H1 (cell line): Measurements from ENCODE around the gene FGF14. TPM values are rescaled to one million over a fixed set of nuclear protein-coding genes. Genes with fewer than 3 reads are reported as not detected.

ENCODE experiments used
- CTCF ChIA-PET: fragments of 300-600 bp; sonication (Branson Sonifier 250); formaldehyde crosslinking; loops from one replicate; lab custom pipeline; 2021; ENCODE audit not compliant: partially characterized antibody; lab: Charles Lee
- POLR2A ChIA-PET: fragments of 300-600 bp; sonication (Branson Sonifier 250); formaldehyde crosslinking; loops from one replicate; lab custom pipeline; 2021; ENCODE audit warnings: inconsistent platforms; ENCODE audit not compliant: partially characterized antibody; lab: Charles Lee
- DNase-seq, 2 experiments: peaks; one replicate each; pipeline versions ENCODE4 v3.0.0 to v3.0.0-alpha.2; 2010 to 2022; ENCODE audit warnings: low spot score in 2 of 2, low read depth in 1 of 2, mixed read lengths in 1 of 2
- FAIRE-seq: peaks from 2 replicates; lab custom pipeline; 2011; peaks lifted over from hg19 to GRCh38; lab: Jason Lieb, UNC
- H2AFZ ChIP-seq: 2 replicates; pipeline ENCODE4 v1.8.1; 2012; ENCODE audit warnings: low read length, inconsistent platforms
- H2AK5ac ChIP-seq: 2 replicates; pipeline ENCODE4 v1.6.1; 2013; ENCODE audit warnings: low read depth, low read length
- H2BK120ac ChIP-seq: replicated peaks from 2 replicates; pipeline ENCODE3; 2013; ENCODE audit warnings: low read depth, low read length, inconsistent platforms
- H2BK12ac ChIP-seq: 2 replicates; pipeline ENCODE4 v1.6.1; 2013; ENCODE audit warnings: low read depth, low read length
- H2BK15ac ChIP-seq: 2 replicates; pipeline ENCODE4 v1.6.1; 2013; ENCODE audit warnings: low read length
- H2BK20ac ChIP-seq: 2 replicates; pipeline ENCODE4 v1.6.1; 2013; ENCODE audit warnings: low read length
- H2BK5ac ChIP-seq: 2 replicates; pipeline ENCODE4 v1.6.1; 2013; ENCODE audit warnings: low read depth, low read length
- H3K14ac ChIP-seq: 2 replicates; pipeline ENCODE4 v1.6.1; 2013; ENCODE audit warnings: inconsistent platforms; ENCODE audit not compliant: insufficient read length
- H3K18ac ChIP-seq: 2 replicates; pipeline ENCODE4 v1.6.1; 2013; ENCODE audit warnings: low read length; ENCODE audit errors: extremely low read depth
- H3K23ac ChIP-seq: 2 replicates; pipeline ENCODE4 v1.6.1; 2013; ENCODE audit warnings: inconsistent platforms; ENCODE audit not compliant: insufficient read length
- H3K23me2 ChIP-seq: 2 replicates; pipeline ENCODE4 v1.6.1; 2013; ENCODE audit warnings: low read depth, low read length
- H3K27ac ChIP-seq: 2 replicates; pipeline ENCODE4 v1.6.1; 2011; ENCODE audit warnings: low read depth, low read length, inconsistent platforms
- H3K27me3 ChIP-seq, 4 experiments: replicated peaks in 1 of 4; 1 replicate in 1 of 4; 2 replicates in 3 of 4; pipeline versions ENCODE4 v1.6.1 to v1.8.1; 2011 to 2013; ENCODE audit warnings: low read length in 3 of 4, mild to moderate bottlenecking in 3 of 4, inconsistent platforms in 2 of 4, mixed read lengths in 2 of 4, moderate library complexity in 1 of 4; ENCODE audit not compliant: control insufficient read depth in 3 of 4, insufficient read depth in 3 of 4; ENCODE audit errors: extremely low read depth in 1 of 4
- H3K36me3 ChIP-seq, 4 experiments: 2 replicates each; pipeline versions ENCODE4 v1.6.1 to v1.8.1; 2011 to 2013; ENCODE audit warnings: mild to moderate bottlenecking in 4 of 4, low read length in 3 of 4, moderate library complexity in 2 of 4, control low read depth in 1 of 4, inconsistent platforms in 1 of 4; ENCODE audit not compliant: insufficient read depth in 4 of 4, control insufficient read depth in 2 of 4
- H3K4ac ChIP-seq: replicated peaks from 2 replicates; pipeline ENCODE3; 2013; ENCODE audit warnings: low read length, low read depth, mixed read lengths, inconsistent platforms; ENCODE audit not compliant: insufficient read length
- H3K4me1 ChIP-seq, 4 experiments: replicated peaks in 1 of 4; 1 replicate in 1 of 4; 2 replicates in 3 of 4; pipeline versions ENCODE4 v1.6.1 to v1.8.1; 2011 to 2013; ENCODE audit warnings: low read length in 3 of 4, inconsistent platforms in 2 of 4, mixed read lengths in 1 of 4; ENCODE audit not compliant: insufficient read depth in 4 of 4, control insufficient read depth in 3 of 4
- H3K4me2 ChIP-seq, 2 experiments: 2 replicates each; pipeline versions ENCODE4 v1.6.1 to v1.8.1; 2011 to 2013; ENCODE audit warnings: low read depth in 2 of 2, low read length in 2 of 2, control low read depth in 1 of 2, inconsistent platforms in 1 of 2, mild to moderate bottlenecking in 1 of 2; ENCODE audit not compliant: insufficient read depth in 1 of 2
- H3K4me3 ChIP-seq, 4 experiments: fragments of 200-600, 300-600 bp in 1 of 4; sonication (generic), shearing (Covaris generic), sonication (Bioruptor Twin) in 1 of 4; 2 replicates each; pipeline versions ENCODE4 v1.5.1 to v1.8.1; 2011 to 2016; ENCODE audit warnings: low read length in 4 of 4, low read depth in 3 of 4, control low read depth in 2 of 4, inconsistent platforms in 2 of 4, mild to moderate bottlenecking in 2 of 4, mixed read lengths in 1 of 4, moderate library complexity in 1 of 4; ENCODE audit not compliant: insufficient read depth in 2 of 4; ENCODE audit errors: extremely low read depth in 1 of 4
- H3K56ac ChIP-seq: replicated peaks from 2 replicates; pipeline ENCODE3; 2013; ENCODE audit warnings: low read depth, mild to moderate bottlenecking, mixed read lengths, low read length, inconsistent platforms; ENCODE audit not compliant: insufficient read length
- H3K79me1 ChIP-seq: 2 replicates; pipeline ENCODE4 v1.6.1; 2013; ENCODE audit warnings: low read depth, low read length, control low read depth
- H3K79me2 ChIP-seq, 2 experiments: 2 replicates each; pipeline versions ENCODE4 v1.6.1 to v1.8.1; 2012 to 2013; ENCODE audit warnings: low read length in 2 of 2, mild to moderate bottlenecking in 2 of 2, inconsistent platforms in 1 of 2; ENCODE audit not compliant: insufficient read depth in 2 of 2, control insufficient read depth in 1 of 2
- H3K9ac ChIP-seq, 4 experiments: replicated peaks in 1 of 4; 1 replicate in 1 of 4; 2 replicates in 3 of 4; pipeline versions ENCODE4 v1.6.1 to v1.8.1; 2011 to 2013; ENCODE audit warnings: low read depth in 3 of 4, low read length in 3 of 4, control low read depth in 2 of 4, mild to moderate bottlenecking in 2 of 4, moderate library complexity in 2 of 4, inconsistent platforms in 1 of 4; ENCODE audit errors: extremely low read depth in 1 of 4
- H3K9me3 ChIP-seq, 2 experiments: 2 replicates each; pipeline versions ENCODE4 v1.6.1 to v1.8.1; 2012 to 2013; ENCODE audit warnings: mild to moderate bottlenecking in 2 of 2, moderate library complexity in 2 of 2, control low read depth in 1 of 2, inconsistent platforms in 1 of 2, low read depth in 1 of 2, low read length in 1 of 2, mixed read lengths in 1 of 2; ENCODE audit not compliant: insufficient read depth in 2 of 2
- H4K20me1 ChIP-seq, 2 experiments: replicated peaks in 1 of 2; 2 replicates each; pipeline versions ENCODE3 to v1.8.1; 2011 to 2013; ENCODE audit warnings: inconsistent platforms in 2 of 2, low read length in 2 of 2, mild to moderate bottlenecking in 1 of 2; ENCODE audit not compliant: insufficient read depth in 2 of 2, control insufficient read depth in 1 of 2
- H4K5ac ChIP-seq: 2 replicates; pipeline ENCODE4 v1.6.1; 2013; ENCODE audit warnings: low read length, low read depth, mixed read lengths, inconsistent platforms; ENCODE audit not compliant: insufficient read length
- H4K8ac ChIP-seq: 2 replicates; pipeline ENCODE4 v1.8.0; 2013; ENCODE audit warnings: mild to moderate bottlenecking, moderate library complexity, low read length, inconsistent platforms; ENCODE audit not compliant: insufficient read depth; ENCODE audit errors: extremely low read depth
- H4K91ac ChIP-seq: replicated peaks from 2 replicates; pipeline ENCODE3; 2013; ENCODE audit warnings: low read length, mixed read lengths, inconsistent platforms; ENCODE audit not compliant: insufficient read length
- BCL11A ChIP-seq, 2 experiments: IDR thresholded peaks; one replicate each; pipeline ENCODE4 v1.6.1; 2011; ENCODE audit warnings: low read depth in 2 of 2, low read length in 2 of 2, mild to moderate bottlenecking in 2 of 2
- CEBPB ChIP-seq: IDR thresholded peaks from 2 replicates; pipeline ENCODE4 v1.6.1; 2012; ENCODE audit warnings: low read depth, low read length
- CREB1 ChIP-seq: IDR thresholded peaks from 2 replicates; pipeline ENCODE4 v1.6.1; 2012; ENCODE audit warnings: inconsistent platforms
- CTBP2 ChIP-seq: IDR thresholded peaks from 2 replicates; pipeline ENCODE4 v1.7.0; 2011; ENCODE audit warnings: borderline replicate concordance, mild to moderate bottlenecking, moderate library complexity, mixed read lengths, low read length; ENCODE audit not compliant: insufficient read depth, insufficient read length
- KDM1A ChIP-seq: fragments of 200-600, 300-600 bp; sonication (generic); IDR thresholded peaks from 2 replicates; pipeline ENCODE4 v1.7.1; 2016; ENCODE audit warnings: mild to moderate bottlenecking, low read length, borderline replicate concordance
- MAFK ChIP-seq: IDR thresholded peaks from 2 replicates; pipeline ENCODE4 v1.6.1; 2012; ENCODE audit warnings: low read depth, mild to moderate bottlenecking, improper control_type of control experiment, low read length
- RAD21 ChIP-seq, 2 experiments: IDR thresholded peaks in 1 of 2; conservative IDR thresholded peaks in 1 of 2; 2 replicates each; pipeline ENCODE4 v1.6.1; 2011; ENCODE audit warnings: low read depth in 2 of 2, low read length in 2 of 2, improper control_type of control experiment in 1 of 2, inconsistent platforms in 1 of 2, mild to moderate bottlenecking in 1 of 2, moderate library complexity in 1 of 2
- RFX5 ChIP-seq: IDR thresholded peaks from 2 replicates; pipeline ENCODE4 v1.6.1; 2011; ENCODE audit warnings: low read depth, low read length, improper control_type of control experiment, borderline replicate concordance
- SRF ChIP-seq: IDR thresholded peaks from 2 replicates; pipeline ENCODE4 v1.6.1; 2011; ENCODE audit warnings: mild to moderate bottlenecking, low read depth, low read length, moderate library complexity
- ZNF274 ChIP-seq: IDR thresholded peaks from 2 replicates; pipeline ENCODE4 v1.7.0; 2012; ENCODE audit warnings: low read length, borderline replicate concordance; ENCODE audit errors: extremely low read depth
- WGBS, 2 experiments: shearing (Covaris generic) in 1 of 2; methylation state at CpG; one replicate each; pipeline versions ENCODE4 v1.1.6 to v1.1.7; 2013 to 2015; ENCODE audit warnings: low lambda C conversion rate in 2 of 2, mixed read lengths in 2 of 2, inconsistent platforms in 1 of 2, low coverage in 1 of 2, missing lambda C conversion rate in 1 of 2; ENCODE audit not compliant: insufficient replicate concordance in 2 of 2, insufficient coverage in 1 of 2, insufficient read length in 1 of 2; ENCODE audit errors: extremely low coverage in 1 of 2, missing lambda C conversion rate in 1 of 2; 5-methylcytosine and 5-hydroxymethylcytosine counted together
- polyA plus RNA-seq, 7 experiments: library from polyadenylated mRNA; depleted of rRNA in 3 of 7; stranded (reverse) in 5 of 7; unstranded in 2 of 7; fragments of >200 nt in 5 of 7; fragments of 200-250 nt in 2 of 7; gene quantifications; 1 replicate in 5 of 7; 2 replicates in 1 of 7; 4 replicates in 1 of 7; pipeline versions ENCODE4 v1.2.1 to v1.2.3, GENCODE V29; 2011 to 2013; ENCODE audit warnings: missing spikeins in 2 of 7, mixed read lengths in 2 of 7
- total RNA-seq: library from RNA; stranded (reverse); fragmentation: NEBNext Ultra II Directional; extraction: Animal tissue kit (Norgen Biotek cat#: 25700); gene quantifications from 2 replicates; pipeline ENCODE4 v1.2.1, GENCODE V29; 2021
- TF ChIP-seq, protein P1 (sequence below): IDR thresholded peaks from 2 replicates; pipeline ENCODE4 v1.6.1; 2011; ENCODE audit warnings: low read depth, mild to moderate bottlenecking, low read length; ENCODE audit not compliant: insufficient read depth

The FGF14 gene
- total and polyA plus RNA-seq, 2 of the 8 experiments (the other 6 are each of a cell fraction or from before 2014, with no cell fraction given), result 0.05 to 0.58 TPM

DNA sequence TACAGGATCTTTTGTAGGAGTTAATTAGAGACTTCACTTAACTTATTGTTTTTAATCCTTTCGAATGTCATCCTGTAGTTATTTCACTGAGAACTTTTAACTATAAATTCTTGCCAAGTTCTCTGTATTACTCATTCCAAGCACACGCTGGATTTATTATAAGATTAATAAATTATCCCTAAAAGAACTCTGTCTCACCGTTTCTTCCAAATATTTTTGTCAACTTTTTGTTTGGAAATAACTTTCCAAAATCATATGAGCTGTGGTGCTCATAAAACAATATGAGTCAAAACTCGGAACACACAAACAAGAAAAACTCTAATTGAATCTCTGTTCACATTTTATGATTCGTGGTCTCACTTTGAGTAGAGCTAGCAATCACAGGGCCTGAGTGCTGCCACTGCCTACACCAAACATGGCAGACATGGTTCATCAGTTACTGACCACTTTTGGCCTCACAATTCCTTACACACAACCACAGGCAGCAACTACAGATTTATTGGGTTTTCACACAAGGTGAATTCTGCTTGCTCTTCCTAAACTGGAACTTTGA lies 412.0 kb downstream of the FGF14 start:
- no peak for FAIRE-seq
- Histone ChIP-seq H2AFZ (no peak overlapping the region), H3K14ac (no peak overlapping the region)

More for the DNA sequence above, 412.0 kb downstream of the FGF14 start:
- no peaks in the 10 kb centered on the region for H4K20me1 ChIP-seq
- H2BK5ac ChIP-seq, result no peak overlapping the region
- no peak overlapping the region for H3K9ac ChIP-seq
- H3K23me2 ChIP-seq, result no peaks in the 10 kb centered on the region
- H3K4ac ChIP-seq, result no peak overlapping the region
- no peak overlapping the region for H4K8ac ChIP-seq
- TF ChIP-seq SRF, result no peak
- TF ChIP-seq CTBP2, result no peak
- no peak for TF ChIP-seq RFX5
- TF ChIP-seq MAFK, result no peak
- no peak for TF ChIP-seq CEBPB
- no peak for TF ChIP-seq BCL11A (IDR thresholded peaks at IDR 0.05; ENCODE audit: low read depth in 2 of 2, low read length in 2 of 2)
- TF ChIP-seq, protein P1, sequence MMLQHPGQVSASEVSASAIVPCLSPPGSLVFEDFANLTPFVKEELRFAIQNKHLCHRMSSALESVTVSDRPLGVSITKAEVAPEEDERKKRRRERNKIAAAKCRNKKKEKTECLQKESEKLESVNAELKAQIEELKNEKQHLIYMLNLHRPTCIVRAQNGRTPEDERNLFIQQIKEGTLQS, result no peak
- no peak for TF ChIP-seq KDM1A
- TF ChIP-seq CREB1, result no peak
- TF ChIP-seq RAD21 (IDR thresholded peaks at IDR 0.05 in 1 of 2, conservative IDR thresholded peaks at IDR 0.05 in 1 of 2; ENCODE audit: low read depth in 2 of 2, low read length in 2 of 2), result no peak
- no peak for TF ChIP-seq ZNF274
- H2BK12ac ChIP-seq, result no peak overlapping the region
- H2BK120ac ChIP-seq, result no peak overlapping the region
- H3K56ac ChIP-seq, result no peak overlapping the region
- H3K18ac ChIP-seq, result no peak overlapping the region
- H3K79me2 ChIP-seq, result no peaks in the 10 kb centered on the region
- H3K4me3 ChIP-seq, result no peak overlapping the region
- no peak for DNase-seq
- H4K91ac ChIP-seq, result no peak overlapping the region
- ChIA-PET POLR2A (no interaction called here), CTCF (no interaction called here)
- no peak overlapping the region for H3K27ac ChIP-seq
- no peaks in the 10 kb centered on the region for H3K4me1 ChIP-seq
- no peaks in the 10 kb centered on the region for H3K27me3 ChIP-seq
- no peak overlapping the region for H2BK15ac ChIP-seq
- H2AK5ac ChIP-seq, result no peak overlapping the region
- no peaks in the 10 kb centered on the region for H3K36me3 ChIP-seq
- no peaks in the 10 kb centered on the region for H3K79me1 ChIP-seq
- no peak overlapping the region for H4K5ac ChIP-seq
- no peaks in the 10 kb centered on the region for H3K9me3 ChIP-seq
- no peak overlapping the region for H3K23ac ChIP-seq
- 95% methylated on average over 5 of the region's 5 CpGs; no CpG with 5 or more reads in 1 of the 2 experiments for WGBS, 2 experiments
- H3K4me2 ChIP-seq, result no peak overlapping the region
- H2BK20ac ChIP-seq, result no peak overlapping the region
